Measurements from ENCODE around the gene ERGIC2. TPM values are rescaled to one million over a fixed set of nuclear protein-coding genes. Genes with fewer than 3 reads are reported as not detected.

The ERGIC2 gene
- total RNA-seq (2016; rRNA removed; fragmentation: Illumina TruSeq; extraction: Trizol) (70.7 and 73.5 TPM in 2 replicates), polyA plus RNA-seq (2011; rRNA removed) (23.6 and 32.6 TPM in 2 replicates), polyA minus RNA-seq (2011; rRNA and poly(A)+ RNA removed; ENCODE audit: low replicate concordance) (10.4 and 16.5 TPM in 2 replicates), Bru-seq, nascent RNA (percentile 85 among the genes with signal in this experiment), BruChase-seq, experiment 1, labeled RNA remaining after a 6-hour chase (percentile 75 among the genes with signal in this experiment), BruChase-seq, experiment 2, labeled RNA remaining after a 2-hour chase (percentile 75 among the genes with signal in this experiment)
- 23.3 and 24.8 TPM in 2 replicates for total RNA-seq (2016; cell fraction: cytosol; rRNA removed; fragmentation: Illumina TruSeq; extraction: Trizol; ENCODE audit: low read depth)
- total RNA-seq (2016; cell fraction: insoluble cytoplasmic fraction; rRNA removed; fragmentation: Illumina TruSeq; extraction: Trizol): 71.8 and 82.3 TPM in 2 replicates
- total RNA-seq (2016; cell fraction: membrane; rRNA removed; fragmentation: Illumina TruSeq; extraction: Trizol): 48.8 and 50.7 TPM in 2 replicates
- total RNA-seq (2016; cell fraction: nucleus; rRNA removed; fragmentation: Illumina TruSeq; extraction: Trizol): 69.6 and 71.8 TPM in 2 replicates
- polyA plus RNA-seq (2011; cell fraction: cytosol; rRNA removed): 13.5 and 35.1 TPM in 2 replicates
- polyA plus RNA-seq (2011; cell fraction: nucleus; rRNA removed): 6.4 and 8.1 TPM in 2 replicates
- polyA plus RNA-seq (2012): 42.3 and 62.7 TPM in 2 replicates
- 21.8 and 24.7 TPM in 2 replicates for polyA plus RNA-seq (2016; cell fraction: cytosol; fragmentation: Illumina TruSeq; extraction: Trizol; ENCODE audit: low read depth)
- 64.7 and 68.9 TPM in 2 replicates for polyA plus RNA-seq (2016; cell fraction: insoluble cytoplasmic fraction; fragmentation: Illumina TruSeq; extraction: Trizol; ENCODE audit: low read depth)
- 36.0 and 38.8 TPM in 2 replicates for polyA plus RNA-seq (2016; cell fraction: membrane; fragmentation: Illumina TruSeq; extraction: Trizol; ENCODE audit: low read depth)
- 94.5 and 96.3 TPM in 2 replicates for polyA plus RNA-seq (2016; cell fraction: nucleus; fragmentation: Illumina TruSeq; extraction: Trizol; ENCODE audit: insufficient read depth, low read depth)
- polyA minus RNA-seq (2011; cell fraction: cytosol; rRNA and poly(A)+ RNA removed): 14.5 and 18.5 TPM in 2 replicates
- 45.0 and 45.2 TPM in 2 replicates for polyA minus RNA-seq (2011; cell fraction: nucleus; rRNA and poly(A)+ RNA removed)
- long read RNA-seq, experiment 1, full-length matches to known transcripts: 53 of 62 reads
- long read RNA-seq, experiment 1, partial matches to known transcripts: 3 of 62 reads
- long read RNA-seq, experiment 1, other reads (novel, unspliced or antisense): 6 of 62 reads
- long read RNA-seq, experiment 2, full-length matches to known transcripts: 18 of 44 reads
- long read RNA-seq, experiment 2, partial matches to known transcripts: 14 of 44 reads
- long read RNA-seq, experiment 2, other reads (novel, unspliced or antisense): 12 of 44 reads

GRCh38 chr12:29380536-29381523 lies at the start of gene ERGIC2:
Gene ERGIC2 (minus strand): TSS chr12:29381172. CDS start chr12:29371633, 9,539 bp downstream.
- peak; percentile 98 for DNase-seq (ENCODE audit: low spot score)
- Histone ChIP-seq H3K36me3 (replicated peaks in 1 of 2; ENCODE audit: control insufficient read depth in 1 of 2, insufficient read depth in 2 of 2, low read length in 2 of 2) (0 out of 5 replicates have a peak, but pooled peaks cover 0 to 8% of the 10 kb centered on the region in 2 experiments), H3K27me3 (ENCODE audit: control insufficient read depth in 1 of 2, insufficient read depth in 2 of 2, low read length in 2 of 2) (no peaks in the 10 kb centered on the region; a peak in 2 of 5 replicates), H3K9me3 (ENCODE audit: low read length) (no peaks in the 10 kb centered on the region), H3K9ac (ENCODE audit: insufficient read depth, low read depth, low read length) (peak within 1 kb of the TSS; percentile 95), H3K4me2 (ENCODE audit: low read depth, low read length) (peak within 1 kb of the TSS; percentile 79), H3K4me1 (ENCODE audit: insufficient read depth, low read length) (peaks cover 22% of the 10 kb centered on the region), H3K4me3 (replicated peaks in 1 of 3; ENCODE audit: insufficient read depth in 1 of 3, low read depth in 2 of 3, low read length in 3 of 3) (peak within 1 kb of the TSS; percentile 86 to 96 (median 93)), H3K79me2 (ENCODE audit: insufficient read depth, low read length) (peaks cover 50% of the 10 kb centered on the region), H4K20me1 (ENCODE audit: insufficient read depth, low read length) (no peaks in the 10 kb centered on the region), H3K27ac (ENCODE audit: extremely low read length, insufficient read depth, low read length) (peak within 1 kb of the TSS; percentile 84), H2AFZ (ENCODE audit: low read length) (peak within 1 kb of the TSS; percentile 91)
- in situ Hi-C loops (cut with HindIII; ENCODE audit: extremely low pct_ligation_motif_present, low pct_unique_long_range_greater_than_20kb) (no loop called here), intact Hi-C loops (cut with micrococcal nuclease; ENCODE audit: unreplicated experiment) (no loop called here)
- WGBS (ENCODE audit: low lambda C conversion rate): 1% methylated on average over 36 of the region's 55 CpGs
- POLR2A ChIA-PET: interaction anchor here (0.6 to 1.1 kb wide), 2 partner anchors 22 to 23 kb away, joined by 3 to 5 read pairs; no protein-coding TSS in a partner anchor
- CTCF ChIA-PET (ENCODE audit: low intra/inter-chr PET ratio, low total read pairs): no interaction called here
- TSS peak; percentile 75 for BruUV-seq (replicated peaks)
- FAIRE-seq: peak; percentile 98
- peak; percentile 98 for ATAC-seq
- TF ChIP-seq ZNF44 (CRISPR knock-in tag; IDR thresholded peaks at IDR 0.05) (peak; percentile 39; the same call in 1 of the 2 replicates), NRL (CRISPR knock-in tag; IDR thresholded peaks at IDR 0.05; ENCODE audit: borderline replicate concordance) (0 out of 2 replicates have a peak, but pooled peaks have one; percentile 23), NFYB (CRISPR knock-in tag; IDR thresholded peaks at IDR 0.05) (peak; percentile 71), ZNF329 (CRISPR knock-in tag; IDR thresholded peaks at IDR 0.05; ENCODE audit: low read depth) (no peak), SAFB2 (CRISPR knock-in tag; IDR thresholded peaks at IDR 0.05; ENCODE audit: borderline replicate concordance, low read depth) (peak; percentile 60; the same call in 1 of the 2 replicates), ZFX (CRISPR knock-in tag; IDR thresholded peaks at IDR 0.05; ENCODE audit: low read depth) (peak; percentile 40; the same call in 1 of the 2 replicates), PHF8 (CRISPR knock-in tag; IDR thresholded peaks at IDR 0.05) (peak; percentile 72), KDM2A (CRISPR knock-in tag; IDR thresholded peaks at IDR 0.05; ENCODE audit: borderline replicate concordance, low read depth) (0 out of 2 replicates have a peak, but pooled peaks have one; percentile 22), HNRNPH1 (optimal IDR thresholded peaks at IDR 0.05; ENCODE audit: low read depth, low read length) (no peak), ZNF280B (CRISPR knock-in tag; IDR thresholded peaks at IDR 0.05; ENCODE audit: borderline replicate concordance) (no peak), ZNF12 (CRISPR knock-in tag; IDR thresholded peaks at IDR 0.05) (no peak), CERS6 (CRISPR knock-in tag; IDR thresholded peaks at IDR 0.05) (no peak), ZNF576 (CRISPR knock-in tag; IDR thresholded peaks at IDR 0.05) (no peak), ZNF232 (CRISPR knock-in tag; IDR thresholded peaks at IDR 0.05; ENCODE audit: borderline replicate concordance) (no peak)

All from HepG2 (cell line).